Activated CD4-positive, alpha-beta T cell treated with anti-CD3 and anti-CD28 coated beads, Interleukin-2, amount 10 ng/mL, durations not matched to agents 24 days and 14 days (primary cell): ENCODE measurements around the gene KRTAP13-4. TPM values are rescaled to one million over a fixed set of nuclear protein-coding genes. Genes with fewer than 3 reads are reported as not detected.

ENCODE experiments used
- DNase-seq: peaks from one replicate; pipeline ENCODE4 v3.0.0; 2022
- H3K27ac Mint-ChIP-seq: one replicate; pipeline ENCODE4 v1.8.0; 2022; ENCODE audit warnings: mild to moderate bottlenecking, mixed read lengths
- H3K27me3 Mint-ChIP-seq: one replicate; pipeline ENCODE4 v1.8.0; 2022; ENCODE audit warnings: mixed read lengths
- H3K36me3 Mint-ChIP-seq: one replicate; pipeline ENCODE4 v1.8.0; 2022; ENCODE audit warnings: low read depth, mild to moderate bottlenecking, mixed read lengths
- H3K4me1 Mint-ChIP-seq: one replicate; pipeline ENCODE4 v1.8.0; 2021; ENCODE audit warnings: mixed read lengths
- H3K4me3 Mint-ChIP-seq: one replicate; pipeline ENCODE4 v1.8.0; 2022; ENCODE audit warnings: mild to moderate bottlenecking, moderate library complexity, mixed read lengths
- H3K9me3 Mint-ChIP-seq: one replicate; pipeline ENCODE4 v1.8.0; 2021; ENCODE audit warnings: mixed read lengths
- intact Hi-C: fragments of 100-400 bp; cut with micrococcal nuclease; formaldehyde crosslinking; loops from one replicate; pipeline ENCODE4 v1.15.1; 2023
- total RNA-seq: library from RNA; stranded (reverse); gene quantifications from 2 replicates; pipeline ENCODE4 v1.2.3, GENCODE V29; 2022

KRTAP13-4 gene
- total RNA-seq, 1 donor from 2014 or later, result not detected

DNA sequence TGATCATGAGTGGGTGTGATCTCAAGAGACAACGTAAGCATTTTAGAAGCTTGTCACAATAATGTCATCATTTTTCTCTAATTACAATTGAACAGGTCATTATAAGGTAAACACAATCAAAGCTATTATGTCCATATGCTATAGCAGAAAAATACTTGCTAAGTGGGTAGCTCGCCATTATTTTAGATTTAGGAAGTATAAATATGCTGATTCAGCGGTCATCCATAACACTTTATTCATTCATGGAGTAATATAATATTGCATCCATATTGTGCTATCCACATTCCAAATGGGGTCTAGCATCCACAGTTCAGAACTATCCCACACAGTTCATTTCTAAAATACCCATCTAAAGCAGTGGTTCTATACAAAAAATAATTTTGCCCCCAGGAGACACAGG lies 18.5 kb downstream of the KRTAP13-4 start:
- Mint-ChIP-seq H3K9me3 (no peaks in the 10 kb centered on the region), H3K4me3 (no peak overlapping the region), H3K27me3 (peaks cover 2% of the 10 kb centered on the region), H3K36me3 (no peaks in the 10 kb centered on the region), H3K4me1 (peaks cover 5% of the 10 kb centered on the region), H3K27ac (no peak overlapping the region)
- intact Hi-C loops, result no loop called here
- no peak for DNase-seq

DNA sequence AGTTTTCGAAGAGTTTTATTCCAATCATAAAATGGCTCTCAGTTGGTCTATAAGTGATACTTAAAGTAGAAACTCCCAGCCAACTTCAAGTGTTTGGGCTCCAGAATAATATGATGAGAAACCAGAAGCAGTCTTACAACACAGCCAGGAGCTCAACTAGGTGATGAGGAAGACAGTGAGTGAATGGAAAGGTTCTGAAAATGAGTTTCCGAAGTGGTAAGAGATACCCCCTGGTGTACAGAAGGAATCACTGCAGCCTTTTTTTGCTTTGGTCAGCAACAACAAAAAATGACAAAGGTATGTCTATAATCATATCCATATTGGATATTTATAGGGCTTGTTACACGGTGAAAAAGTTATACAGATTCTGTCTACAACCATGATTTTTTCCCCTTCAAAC lies 33.7 kb downstream of the KRTAP13-4 start:
- intact Hi-C loops, result no loop called here
- Mint-ChIP-seq H3K27ac (no peak overlapping the region), H3K4me1 (no peaks in the 10 kb centered on the region), H3K36me3 (no peaks in the 10 kb centered on the region), H3K4me3 (no peak overlapping the region), H3K9me3 (no peaks in the 10 kb centered on the region), H3K27me3 (no peaks in the 10 kb centered on the region)
- no peak for DNase-seq

DNA sequence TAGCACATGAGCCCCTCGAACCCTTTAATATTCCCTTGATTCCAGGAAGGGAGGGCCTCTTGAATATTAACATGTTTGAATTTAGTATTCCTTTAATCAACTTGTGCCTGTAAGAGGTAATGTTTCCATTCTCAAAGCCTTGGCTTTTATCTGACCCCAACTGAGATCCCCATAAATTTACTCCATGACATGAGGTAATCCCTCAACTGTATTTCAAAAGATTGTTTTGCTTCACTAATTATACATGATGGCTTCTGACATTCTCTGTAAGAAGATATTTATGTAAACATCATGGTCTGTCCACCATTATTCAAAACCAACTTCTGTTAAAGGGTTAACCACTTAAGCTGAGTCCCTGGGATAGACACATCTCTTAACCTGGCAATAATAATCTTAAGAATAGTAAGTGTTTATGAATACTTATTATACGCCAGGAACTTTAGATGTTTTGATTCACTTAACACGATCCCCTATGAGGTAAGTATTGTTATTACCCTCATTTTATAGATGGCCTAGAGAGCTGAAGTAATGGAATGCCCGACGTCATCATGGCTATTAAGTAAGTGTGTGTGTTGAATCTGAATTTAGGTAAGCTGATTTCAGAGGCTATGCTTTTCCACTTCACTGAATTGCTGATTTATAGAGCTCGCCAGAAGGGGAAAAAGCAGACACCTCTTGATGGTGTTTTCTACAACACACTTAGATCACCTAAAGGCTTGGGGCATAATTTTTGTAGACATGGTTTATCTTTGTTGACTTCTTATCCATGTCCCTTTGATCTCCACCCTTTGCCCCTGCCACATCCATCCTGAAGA lies 39.1 kb downstream of the KRTAP13-4 start:
- H3K9me3 Mint-ChIP-seq, result no peaks in the 10 kb centered on the region
- intact Hi-C loops, result no loop called here
- no peaks in the 10 kb centered on the region for H3K27me3 Mint-ChIP-seq
- H3K27ac Mint-ChIP-seq, result no peak overlapping the region
- H3K4me1 Mint-ChIP-seq, result no peaks in the 10 kb centered on the region
- H3K36me3 Mint-ChIP-seq, result no peaks in the 10 kb centered on the region
- H3K4me3 Mint-ChIP-seq, result no peak overlapping the region
- DNase-seq, result no peak

DNA sequence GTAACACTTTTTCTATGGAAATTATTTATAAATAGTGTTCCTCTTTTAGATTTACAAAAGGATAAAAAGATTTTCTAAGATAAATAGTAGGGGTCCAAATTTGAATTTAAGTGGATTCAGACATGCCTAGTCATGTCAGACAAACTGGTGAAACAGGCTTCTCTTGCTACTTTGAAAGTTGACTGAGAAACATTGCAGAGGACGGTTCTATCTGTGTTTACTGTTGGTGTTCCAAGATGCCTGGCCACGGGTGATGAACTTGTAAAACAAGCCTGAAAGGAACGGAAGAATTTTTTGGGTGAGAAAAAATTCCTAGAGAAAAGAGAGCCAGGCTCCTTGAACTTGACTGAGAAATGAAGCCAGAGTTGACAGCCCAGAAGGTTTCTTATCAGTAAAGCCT lies 48.0 kb downstream of the KRTAP13-4 start:
- Mint-ChIP-seq H3K27me3 (no peaks in the 10 kb centered on the region), H3K27ac (no peak overlapping the region), H3K4me3 (no peak overlapping the region), H3K36me3 (no peaks in the 10 kb centered on the region), H3K4me1 (no peaks in the 10 kb centered on the region), H3K9me3 (no peaks in the 10 kb centered on the region)
- intact Hi-C loops, result no loop called here
- DNase-seq, result no peak

DNA sequence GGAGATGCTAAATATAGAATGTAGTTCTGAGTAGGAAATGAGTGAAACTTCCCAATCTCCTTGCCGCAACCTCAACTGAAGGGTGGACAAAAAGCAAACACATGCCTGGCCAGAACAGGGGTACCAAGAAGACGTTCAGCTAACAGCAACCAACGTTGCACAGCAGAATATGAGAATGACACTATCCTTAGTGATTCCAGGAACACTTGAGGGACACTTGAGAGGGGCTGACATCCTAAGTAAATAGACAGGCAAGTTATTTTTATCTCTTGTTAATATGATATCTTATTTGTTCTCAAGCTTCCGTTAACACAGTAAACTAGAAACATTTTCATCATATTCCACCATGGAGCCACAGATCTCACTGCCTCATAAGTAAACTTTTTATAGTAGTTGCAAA lies 49.2 kb downstream of the KRTAP13-4 start:
- H3K27ac Mint-ChIP-seq, result no peak overlapping the region
- H3K27me3 Mint-ChIP-seq, result no peaks in the 10 kb centered on the region
- DNase-seq, result no peak
- intact Hi-C loops, result no loop called here
- H3K9me3 Mint-ChIP-seq, result no peaks in the 10 kb centered on the region
- no peak overlapping the region for H3K4me3 Mint-ChIP-seq
- no peaks in the 10 kb centered on the region for H3K36me3 Mint-ChIP-seq
- H3K4me1 Mint-ChIP-seq, result no peaks in the 10 kb centered on the region

DNA sequence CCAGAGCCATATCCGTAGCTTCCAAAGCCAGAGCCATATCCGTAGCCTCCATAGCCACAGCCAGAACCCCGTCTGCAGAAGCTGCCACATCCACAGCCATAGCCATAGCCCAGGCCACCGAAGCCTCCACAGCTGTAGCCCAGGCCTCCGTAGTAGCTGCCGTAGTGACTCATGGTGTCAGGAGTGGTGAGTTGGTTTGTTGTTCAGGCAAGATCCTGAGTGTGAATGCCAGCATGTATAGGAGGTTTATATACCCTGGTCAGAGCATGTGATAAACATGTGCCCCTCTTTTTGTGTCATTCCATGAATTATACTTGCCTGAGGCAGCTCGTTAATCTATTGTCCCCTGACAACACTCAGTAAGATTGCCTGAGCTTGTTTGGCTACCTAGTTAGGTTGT lies 50.1 kb downstream of the KRTAP13-4 start, which contains the start of gene KRTAP19-1:
KRTAP19-1 (minus strand) TSS at position 223 of the 400 bp plus-strand sequence; CDS start at position 173, 50 bp downstream.
- peaks cover under 1% of the 10 kb centered on the region for H3K9me3 Mint-ChIP-seq
- no peak within 1 kb of the TSS for H3K4me3 Mint-ChIP-seq
- no peaks in the 10 kb centered on the region for H3K27me3 Mint-ChIP-seq
- intact Hi-C loops, result no loop called here
- no peaks in the 10 kb centered on the region for H3K36me3 Mint-ChIP-seq
- H3K4me1 Mint-ChIP-seq, result no peaks in the 10 kb centered on the region
- no peak for DNase-seq
- H3K27ac Mint-ChIP-seq, result no peak within 1 kb of the TSS

Other genes starting within 250 kb of the KRTAP13-4 start
- gene CLDN8, start 214.1 kb upstream of the KRTAP13-4 start, total RNA-seq, result not detected in 2 replicates
- gene KRTAP24-1, start 147.3 kb upstream of the KRTAP13-4 start, total RNA-seq, result not detected in 2 replicates
- gene KRTAP25-1, start 140.7 kb upstream of the KRTAP13-4 start, total RNA-seq, result not detected in 2 replicates
- gene KRTAP26-1, start 109.9 kb upstream of the KRTAP13-4 start, total RNA-seq, result not detected in 2 replicates
- not detected in 2 replicates for gene KRTAP27-1, start 92.5 kb upstream of the KRTAP13-4 start, total RNA-seq
- gene KRTAP23-1, start 81.6 kb upstream of the KRTAP13-4 start, total RNA-seq, result not detected in 2 replicates
- gene KRTAP13-2, start 57.9 kb upstream of the KRTAP13-4 start, total RNA-seq, result not detected in 2 replicates
- not detected in 2 replicates for gene KRTAP13-1, start 34.2 kb upstream of the KRTAP13-4 start, total RNA-seq
- not detected in 2 replicates for gene KRTAP13-3, start 4.3 kb upstream of the KRTAP13-4 start, total RNA-seq
- not detected in 2 replicates for gene KRTAP15-1, start 10.1 kb downstream of the KRTAP13-4 start, total RNA-seq
- gene KRTAP19-1, start 50.1 kb downstream of the KRTAP13-4 start, total RNA-seq, result not detected in 2 replicates
- gene KRTAP19-2, start 57.2 kb downstream of the KRTAP13-4 start, total RNA-seq, result not detected in 2 replicates
- not detected in 2 replicates for gene KRTAP19-3, start 61.8 kb downstream of the KRTAP13-4 start, total RNA-seq
- gene KRTAP19-4, start 66.9 kb downstream of the KRTAP13-4 start, total RNA-seq, result not detected in 2 replicates
- gene KRTAP19-5, start 71.9 kb downstream of the KRTAP13-4 start, total RNA-seq, result not detected in 2 replicates
- gene KRTAP19-6, start 111.6 kb downstream of the KRTAP13-4 start, total RNA-seq, result not detected in 2 replicates
- gene KRTAP19-7, start 131.1 kb downstream of the KRTAP13-4 start, total RNA-seq, result not detected in 2 replicates
- not detected in 2 replicates for gene KRTAP22-2, start 160.2 kb downstream of the KRTAP13-4 start, total RNA-seq
- gene KRTAP6-3, start 162.2 kb downstream of the KRTAP13-4 start, total RNA-seq, result not detected in 2 replicates
- not detected in 2 replicates for gene KRTAP6-2, start 168.7 kb downstream of the KRTAP13-4 start, total RNA-seq
- not detected in 2 replicates for gene KRTAP22-1, start 170.9 kb downstream of the KRTAP13-4 start, total RNA-seq
- gene KRTAP6-1, start 183.7 kb downstream of the KRTAP13-4 start, total RNA-seq, result not detected in 2 replicates
- not detected in 2 replicates for gene KRTAP20-1, start 186.2 kb downstream of the KRTAP13-4 start, total RNA-seq
- not detected in 2 replicates for gene KRTAP20-4, start 190.4 kb downstream of the KRTAP13-4 start, total RNA-seq
- gene KRTAP20-2, start 205.0 kb downstream of the KRTAP13-4 start, total RNA-seq, result not detected in 2 replicates
- gene KRTAP20-3, start 212.6 kb downstream of the KRTAP13-4 start, total RNA-seq, result not detected in 2 replicates